ENCODE results near the gene LHPP.
A peak's percentile ranks its signal among the peaks of the same experiment; 100 is the strongest.

Gene LHPP

GRCh38 chr10:124648738-124649137 lies 187.1 kb downstream of the LHPP start:
- FAIRE-seq, result peak; percentile 43

GRCh38 chr10:124649214-124649613 lies 187.6 kb downstream of the LHPP start:
- FAIRE-seq, result no peak

DNA sequence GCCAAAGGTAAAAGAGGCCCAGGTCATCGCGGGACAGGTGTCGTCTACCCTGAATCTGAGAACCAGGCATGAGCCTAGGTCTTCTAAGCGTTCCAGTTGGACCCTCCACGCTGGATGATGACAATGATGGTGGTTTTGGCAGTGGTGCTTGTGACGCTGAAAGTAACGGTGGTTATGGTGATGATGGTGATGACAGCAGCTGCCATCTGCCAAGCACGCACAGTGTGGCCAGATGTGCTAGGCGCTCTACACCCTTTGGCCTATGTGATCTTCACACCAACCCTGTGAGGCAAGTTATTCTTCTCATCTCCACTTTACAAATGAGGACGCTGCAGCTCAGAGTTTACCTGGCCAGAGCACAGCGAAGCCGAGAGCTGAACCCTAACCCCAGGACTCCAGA lies 188.6 kb downstream of the LHPP start:
- FAIRE-seq, result no peak

DNA sequence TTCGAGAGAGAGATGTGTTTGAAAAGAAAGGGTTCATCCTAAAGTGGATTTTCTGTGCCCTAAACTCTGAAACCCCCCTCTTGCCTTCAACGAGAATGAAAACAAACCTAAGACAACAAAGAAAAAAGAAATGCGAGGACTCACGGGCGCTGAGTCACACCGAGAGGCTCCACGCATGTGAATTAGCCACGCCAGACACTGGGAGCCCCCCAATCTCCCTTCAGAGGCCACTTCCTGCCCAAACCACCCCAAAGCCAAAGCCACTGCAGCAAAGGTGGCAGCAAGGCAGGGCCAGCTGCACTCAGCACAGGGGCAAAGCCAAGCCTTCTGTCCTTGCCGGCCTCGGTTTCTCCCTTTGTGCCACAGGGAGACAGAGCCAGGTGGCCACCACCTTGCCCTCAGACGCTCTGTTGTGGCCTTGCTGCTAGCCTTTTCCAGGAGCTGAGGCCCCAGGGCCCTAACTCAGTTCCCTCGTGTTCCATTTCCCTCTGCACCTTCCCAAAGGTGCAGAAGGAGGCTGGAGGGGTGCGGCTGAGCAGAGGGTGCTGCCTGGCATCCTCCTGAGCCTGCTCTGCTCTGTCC lies 189.3 kb downstream of the LHPP start:
- no peak for FAIRE-seq

DNA sequence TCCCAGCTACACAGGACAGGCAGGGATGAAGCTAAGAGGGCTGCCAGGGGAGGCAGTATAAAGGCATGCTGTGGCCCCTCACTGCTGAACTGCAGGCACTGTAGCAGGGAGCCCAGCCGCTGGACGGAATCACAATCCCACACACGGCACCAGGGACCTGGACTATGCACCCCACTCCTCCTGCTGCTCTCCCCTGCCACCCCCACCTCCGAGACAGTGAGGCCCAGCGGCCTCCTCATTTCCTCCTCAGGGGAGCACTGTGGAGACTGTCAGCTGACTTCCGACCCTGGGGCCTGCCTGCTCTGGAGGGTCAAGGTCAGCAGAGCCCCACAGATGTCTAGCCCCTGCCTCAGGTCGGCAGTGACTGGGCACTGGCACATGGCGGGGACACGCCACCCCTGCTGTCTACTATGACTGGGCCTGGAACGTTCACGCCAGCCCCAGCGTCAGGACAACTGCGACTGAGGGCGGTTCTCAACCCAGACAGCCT lies 189.8 kb downstream of the LHPP start:
- FAIRE-seq, result no peak

DNA sequence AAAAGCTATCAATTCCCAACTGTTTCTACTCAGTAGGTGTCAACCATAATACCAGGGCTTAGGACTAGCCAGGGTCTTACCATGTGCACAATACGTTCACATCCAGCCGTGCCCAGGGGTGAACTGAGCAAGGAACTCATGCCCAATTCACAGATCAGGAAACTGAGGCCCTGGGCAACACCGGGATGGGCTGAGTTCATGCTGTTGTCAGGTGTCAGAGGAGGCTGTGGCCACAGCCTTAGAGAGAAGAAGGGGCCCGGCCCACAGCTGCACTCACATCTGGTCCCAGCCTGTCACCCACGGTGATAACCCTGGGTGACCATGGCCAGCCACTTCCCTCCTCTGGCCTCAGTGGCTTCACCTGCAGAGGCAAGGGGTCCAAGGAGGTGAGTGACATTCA lies 190.6 kb downstream of the LHPP start:
- no peak for FAIRE-seq

- no peak for FAIRE-seq
Observed at GRCh38 chr10:124652701-124653100, 191.1 kb downstream of the LHPP start.

- FAIRE-seq, result no peak
Observed at GRCh38 chr10:124653311-124653710, 191.7 kb downstream of the LHPP start.

DNA sequence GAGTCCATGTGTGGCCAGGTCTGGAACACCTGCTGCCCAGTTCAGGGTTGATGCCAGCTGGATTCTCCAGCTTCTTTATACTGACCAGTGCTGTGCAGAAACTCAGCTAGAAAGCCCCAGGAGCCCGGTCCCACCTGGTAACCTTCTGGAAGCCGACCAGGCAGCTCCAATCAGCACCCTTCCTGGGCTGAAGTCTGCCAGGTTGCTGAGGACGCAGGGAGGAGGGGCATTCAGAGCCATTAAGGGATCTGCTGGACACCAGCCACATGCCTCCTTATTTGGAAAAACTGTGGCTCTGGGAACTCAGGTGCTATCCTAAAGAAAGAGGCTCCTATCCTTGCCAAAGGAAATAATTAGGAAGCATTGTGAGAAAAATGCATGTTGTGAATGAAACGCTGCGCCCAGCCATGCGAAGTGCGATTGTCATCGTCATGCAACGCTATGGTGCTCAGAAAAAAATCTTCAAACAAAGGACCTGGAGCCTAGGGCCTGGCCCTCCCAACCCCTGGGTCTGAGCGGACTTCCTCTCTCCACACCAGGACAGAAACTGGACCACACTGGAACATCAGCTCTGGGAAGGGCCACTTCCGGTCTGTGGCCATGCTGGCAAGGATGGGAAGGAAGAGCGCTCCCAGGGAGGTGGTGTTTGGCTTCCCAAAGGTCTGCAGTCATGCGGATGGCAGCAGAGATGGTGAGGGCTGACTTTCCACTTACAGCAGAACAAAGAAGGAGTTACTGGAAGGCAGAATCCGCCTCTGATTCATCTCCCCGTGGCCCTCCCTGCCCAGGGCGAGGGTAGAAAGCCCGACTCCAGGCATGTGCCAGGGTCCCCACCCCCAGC lies 192.4 kb downstream of the LHPP start:
- FAIRE-seq, result no peak

DNA sequence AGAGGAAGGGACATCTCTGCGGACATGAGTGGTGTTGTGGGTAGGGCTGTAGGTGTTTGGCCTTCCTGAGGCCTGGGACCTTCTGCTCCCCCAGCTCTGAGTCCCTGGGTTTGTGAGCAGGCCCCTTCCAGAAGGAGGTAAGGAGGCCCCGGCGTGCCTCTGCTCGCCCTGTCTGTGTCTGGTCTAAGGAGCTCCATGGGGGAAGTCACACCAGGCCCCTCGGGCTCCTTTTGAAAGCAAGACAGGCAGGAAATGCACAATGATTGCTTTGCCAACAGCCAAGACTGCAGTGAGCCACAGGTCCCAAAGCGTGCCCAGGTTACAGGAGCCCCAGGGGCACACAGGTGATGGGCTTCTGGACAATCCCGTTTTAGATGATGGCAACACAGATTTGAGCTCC lies 193.1 kb downstream of the LHPP start:
- FAIRE-seq, result no peak

DNA sequence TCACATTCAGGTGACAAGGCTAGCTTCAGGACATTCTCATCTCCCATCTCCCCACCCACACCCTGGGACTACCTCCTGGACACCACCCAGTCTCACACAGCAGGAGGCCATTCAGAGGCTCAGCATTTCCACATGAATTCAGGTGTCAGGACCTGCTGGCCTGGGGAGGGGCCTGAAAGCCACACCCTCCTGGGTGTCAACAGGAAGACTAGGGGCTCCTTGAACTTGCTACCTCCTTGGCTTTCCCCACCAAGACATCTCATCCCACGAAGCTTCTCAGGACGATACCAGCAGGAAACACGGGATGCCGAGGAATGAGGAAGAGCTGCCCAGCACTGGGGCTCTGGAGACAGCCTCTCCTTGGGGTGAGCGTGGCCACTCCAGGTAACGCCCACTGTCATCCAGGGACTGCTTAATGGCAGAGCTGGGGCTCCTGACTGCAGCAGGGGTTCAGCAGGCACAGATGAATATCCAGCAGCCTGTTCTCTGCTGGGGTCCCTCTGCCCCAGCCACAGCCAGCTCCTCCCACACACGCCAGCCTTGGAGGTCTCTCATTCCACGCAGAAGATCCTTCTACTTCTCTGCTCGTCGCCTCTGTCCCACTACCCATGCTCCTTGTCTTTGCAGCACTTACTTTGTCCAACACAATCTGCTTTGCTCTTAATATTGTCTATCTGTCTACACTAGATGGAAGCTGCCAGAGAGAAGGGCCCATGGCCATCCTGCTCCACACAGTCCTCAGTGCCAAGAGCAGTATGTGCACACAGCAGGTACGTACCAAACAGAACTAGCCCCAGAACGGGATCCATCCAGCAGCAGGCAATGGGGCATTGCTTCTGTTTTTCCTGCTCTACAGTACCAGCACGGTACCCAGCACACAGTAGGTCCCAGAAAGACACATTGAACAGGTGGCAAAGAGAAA lies 193.8 kb downstream of the LHPP start:
- FAIRE-seq, result no peak

DNA sequence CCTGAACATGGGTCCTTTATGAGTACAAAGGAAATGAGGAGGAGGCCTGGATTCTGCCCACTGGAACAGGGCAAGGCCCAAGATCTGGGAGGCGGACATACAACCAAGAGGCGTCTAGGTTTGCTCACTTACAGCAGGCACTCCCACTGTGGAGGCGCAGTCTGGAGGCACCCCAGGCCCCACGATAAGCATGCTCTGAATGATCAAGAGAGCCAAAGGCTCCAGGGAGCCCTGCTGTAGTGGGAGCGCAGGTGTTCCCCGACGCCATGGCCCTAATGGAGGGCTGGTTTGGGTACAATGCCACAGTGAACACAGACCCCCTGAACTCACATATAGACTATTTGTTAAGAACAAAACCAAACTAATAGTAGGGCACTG lies 194.5 kb downstream of the LHPP start:
- FAIRE-seq, result no peak

DNA sequence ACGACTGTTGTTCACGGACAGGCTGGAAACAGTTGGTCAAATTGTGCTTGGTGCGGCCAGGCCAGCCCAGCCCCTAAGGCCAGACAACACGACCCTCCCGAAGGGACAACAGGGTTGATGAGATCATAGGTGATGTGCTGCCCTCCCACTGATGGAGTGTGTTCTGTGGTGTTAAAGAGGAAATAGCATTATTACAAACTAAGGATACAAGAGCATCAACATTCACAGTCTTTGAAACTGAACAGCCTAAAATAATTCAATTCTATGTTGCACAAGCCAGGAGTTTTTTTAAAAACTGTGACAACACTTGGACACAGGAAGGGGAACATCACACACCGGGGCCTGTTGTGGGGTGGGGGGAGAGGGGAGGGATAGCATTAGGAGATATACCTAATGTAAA lies 194.9 kb downstream of the LHPP start:
- FAIRE-seq, result no peak

- no peak for FAIRE-seq
Observed at GRCh38 chr10:124657806-124658205, 196.2 kb downstream of the LHPP start.

DNA sequence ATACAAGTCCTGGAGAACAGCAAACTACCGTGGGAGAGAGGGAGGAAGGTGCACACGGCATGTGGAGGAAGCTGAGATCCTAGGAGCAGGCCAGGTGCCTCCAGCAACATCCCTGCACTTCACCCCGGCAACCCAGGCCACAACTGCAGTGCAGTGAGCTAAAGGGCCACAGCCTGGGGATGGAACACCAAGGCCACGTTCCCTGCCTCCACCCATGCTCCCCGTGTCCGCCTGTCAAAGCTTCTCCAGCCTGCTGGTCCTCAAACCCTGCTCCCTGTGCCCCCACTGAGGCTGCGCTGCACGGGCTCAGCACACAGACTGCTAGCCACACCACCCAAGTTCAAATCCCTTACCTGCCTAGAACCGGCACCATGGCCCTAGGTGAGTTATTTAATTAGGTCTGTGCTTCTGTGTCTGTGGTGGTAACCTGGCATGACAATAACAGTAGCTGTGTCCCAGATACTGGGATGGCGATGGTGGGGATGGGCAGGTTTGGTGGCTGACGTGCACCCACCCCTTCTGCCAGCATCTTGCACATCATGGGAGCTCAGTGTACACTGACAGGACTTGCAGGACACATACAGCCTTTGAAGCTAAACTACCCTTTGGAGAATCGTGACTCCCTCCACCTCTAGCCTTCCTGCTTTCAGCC lies 197.1 kb downstream of the LHPP start:
- no peak for FAIRE-seq

DNA sequence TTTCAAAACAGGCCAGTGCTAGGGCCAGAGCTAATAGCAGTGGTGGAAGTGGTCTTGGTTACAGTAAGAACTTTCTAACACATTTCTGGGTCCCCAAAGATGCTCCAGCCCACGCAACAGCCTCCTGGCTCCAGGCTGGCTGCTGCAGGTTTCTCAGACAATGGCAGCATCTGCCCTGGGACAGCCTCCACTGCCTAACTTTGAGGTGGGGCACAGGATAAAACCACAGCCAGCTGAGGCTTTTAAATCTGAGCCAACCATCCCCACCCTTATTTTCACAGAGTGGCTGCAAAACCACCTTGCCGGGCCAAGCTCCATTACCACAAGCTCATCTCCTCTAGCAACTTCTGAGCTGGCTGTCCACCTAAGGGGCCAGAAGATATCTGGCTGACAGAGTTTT lies 197.8 kb downstream of the LHPP start:
- FAIRE-seq, result no peak

GRCh38 chr10:124660404-124661125 lies 198.9 kb downstream of the LHPP start:
- FAIRE-seq, result no peak

GRCh38 chr10:124661660-124662180 lies 200.1 kb downstream of the LHPP start:
- no peak for FAIRE-seq

DNA sequence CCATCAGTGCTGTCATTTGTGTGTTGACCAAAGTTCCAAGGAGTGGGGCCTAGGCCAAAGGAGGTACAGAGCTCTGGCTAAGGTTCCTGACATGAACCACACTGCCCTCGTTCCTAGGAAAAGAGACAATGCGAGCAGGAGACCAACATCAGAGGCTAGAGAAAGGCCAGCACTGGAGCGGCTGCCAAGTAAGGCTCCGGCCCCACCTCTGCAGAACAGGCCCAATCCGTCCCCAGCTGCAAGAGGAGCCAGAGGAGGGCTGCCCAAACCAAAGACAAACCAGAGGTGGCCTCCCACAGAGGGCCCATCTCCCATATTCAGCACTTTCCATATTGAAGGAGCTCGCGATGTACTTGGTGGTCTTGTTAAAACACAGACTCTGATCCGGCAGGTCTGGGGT lies 201.6 kb downstream of the LHPP start:
- no peak for FAIRE-seq
